Right lobe of liver (tissue), 6 donors: Measurements from ENCODE around the gene ARF3. TPM values are rescaled to one million over a fixed set of nuclear protein-coding genes. Genes with fewer than 3 reads are reported as not detected.
"Not testable (repeated sequence)": the region's sequence is repeated elsewhere in the genome, so short reads cannot be mapped to it uniquely, and the experiment has no call there.

Experiments
- ATAC-seq, 4 donors: fragments of 200-7000 bp; cut with Tn5 transposase; one replicate each; pipeline ENCODE4 v1.9.1; 2020; ENCODE audit warnings: mild to moderate bottlenecking in 4 of 4, moderate library complexity in 4 of 4
- DNase-seq, 3 donors: peaks; one replicate each; pipeline ENCODE4 v3.0.0-alpha.2; 2020
- H3K27ac ChIP-seq, 3 donors: fragments of 200-600 bp; one replicate each; pipeline ENCODE4 v1.8.0; 2022
- H3K27me3 ChIP-seq, 2 donors: fragments of 200-600 bp; one replicate each; pipeline ENCODE4 v1.8.0; 2022
- H3K36me3 ChIP-seq, 4 donors: fragments of 200-600 bp; sonication (generic) in 1 of 4; one replicate each; pipeline versions ENCODE4 v1.5.1 to v1.8.0; 2017 to 2022; ENCODE audit warnings: control low read depth in 1 of 4
- H3K4me1 ChIP-seq, 4 donors: fragments of 200-600 bp; sonication (generic) in 1 of 4; one replicate each; pipeline versions ENCODE4 v1.5.1 to v1.8.0; 2017 to 2022; ENCODE audit warnings: control low read depth in 1 of 4
- H3K4me3 ChIP-seq, 3 donors: fragments of 200-600 bp; one replicate each; pipeline ENCODE4 v1.8.0; 2022
- H3K9me3 ChIP-seq, 4 donors: fragments of 200-600 bp; sonication (generic) in 1 of 4; one replicate each; pipeline versions ENCODE4 v1.5.1 to v1.8.0; 2017 to 2022; ENCODE audit warnings: control low read depth in 1 of 4
- POLR2A ChIP-seq: fragments of 450-650 bp; IDR thresholded peaks from one replicate; pipeline ENCODE4 v1.6.1; 2017; ENCODE audit warnings: antibody characterized with exemption, mild to moderate bottlenecking
- WGBS: methylation state at CpG from one replicate; pipeline ENCODE4 v1.1.6; 2018; ENCODE audit warnings: low coverage, low lambda C conversion rate; ENCODE audit not compliant: insufficient coverage; ENCODE audit errors: missing lambda C conversion rate; 5-methylcytosine and 5-hydroxymethylcytosine counted together
- intact Hi-C, 2 donors: fragments of 100-400 bp; cut with DNase I; formaldehyde crosslinking; loops; one replicate each; pipeline versions ENCODE4 v1.11.2 to v1.14.1; 2022
- total RNA-seq, 6 experiments: library from RNA; depleted of rRNA in 2 of 6; stranded (reverse); fragments of >200 nt in 2 of 6; fragmentation: NEBNext Ultra II Directional in 3 of 6; extraction: Animal tissue kit (Norgen Biotek cat#: 25700) in 3 of 6; gene quantifications; one replicate each; pipeline versions ENCODE4 v1.1.0 to v1.2.4, GENCODE V29; 2016 to 2023
- TF ChIP-seq, protein P1 (sequence below), 4 donors: fragments of 200-600 bp in 3 of 4; fragments of 450-650 bp in 1 of 4; IDR thresholded peaks; one replicate each; pipeline versions ENCODE4 v1.5.1 to v1.8.0; 2016 to 2022; ENCODE audit warnings: antibody characterized with exemption in 4 of 4, mild to moderate bottlenecking in 2 of 4
- donor health status: DM: no; HTN: yes; CAD: no.
- donor health status: DM: no; HTN: no; CAD: no.
- donor health status: DM: no; HTN: no; CAD: no.
- donor health status: DM: no; HTN: yes; CAD: no.
- donor health status: DM: no; HTN: yes; CAD: no.

ARF3 gene
- total RNA-seq, 6 experiments from 2014 or later = 30.9 to 50.7 (median 47.2) TPM

DNA sequence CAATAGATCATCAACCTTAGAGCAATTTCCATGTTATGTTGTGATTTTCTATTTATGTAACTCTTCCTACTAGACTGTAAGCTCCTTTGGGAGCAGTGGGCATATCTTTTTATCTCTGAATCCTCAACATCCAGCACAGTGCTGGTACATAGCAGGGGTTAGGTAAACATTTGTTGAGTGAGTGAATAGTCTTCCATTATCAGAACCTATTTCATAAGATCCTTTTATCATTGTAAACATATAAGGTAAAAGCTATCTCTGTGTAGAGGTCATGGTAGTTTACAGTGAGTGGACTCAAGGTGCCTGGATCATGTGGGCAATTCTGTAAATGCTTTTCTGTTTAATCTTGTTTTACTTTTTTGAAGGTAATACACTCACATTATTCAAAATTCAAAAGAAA is 47.1 kb downstream of the ARF3 start:
- Histone ChIP-seq H3K4me3 (no peak overlapping the region), H3K4me1 (peaks cover 0 to 9% (median 0%) of the 10 kb centered on the region in 4 donors), H3K9me3 (no peaks in the 10 kb centered on the region), H3K27ac (no peak overlapping the region), H3K27me3 (no peaks in the 10 kb centered on the region), H3K36me3 (no peaks in the 10 kb centered on the region)
- no peak for TF ChIP-seq POLR2A
- TF ChIP-seq, protein P1, sequence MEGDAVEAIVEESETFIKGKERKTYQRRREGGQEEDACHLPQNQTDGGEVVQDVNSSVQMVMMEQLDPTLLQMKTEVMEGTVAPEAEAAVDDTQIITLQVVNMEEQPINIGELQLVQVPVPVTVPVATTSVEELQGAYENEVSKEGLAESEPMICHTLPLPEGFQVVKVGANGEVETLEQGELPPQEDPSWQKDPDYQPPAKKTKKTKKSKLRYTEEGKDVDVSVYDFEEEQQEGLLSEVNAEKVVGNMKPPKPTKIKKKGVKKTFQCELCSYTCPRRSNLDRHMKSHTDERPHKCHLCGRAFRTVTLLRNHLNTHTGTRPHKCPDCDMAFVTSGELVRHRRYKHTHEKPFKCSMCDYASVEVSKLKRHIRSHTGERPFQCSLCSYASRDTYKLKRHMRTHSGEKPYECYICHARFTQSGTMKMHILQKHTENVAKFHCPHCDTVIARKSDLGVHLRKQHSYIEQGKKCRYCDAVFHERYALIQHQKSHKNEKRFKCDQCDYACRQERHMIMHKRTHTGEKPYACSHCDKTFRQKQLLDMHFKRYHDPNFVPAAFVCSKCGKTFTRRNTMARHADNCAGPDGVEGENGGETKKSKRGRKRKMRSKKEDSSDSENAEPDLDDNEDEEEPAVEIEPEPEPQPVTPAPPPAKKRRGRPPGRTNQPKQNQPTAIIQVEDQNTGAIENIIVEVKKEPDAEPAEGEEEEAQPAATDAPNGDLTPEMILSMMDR (IDR thresholded peaks at IDR 0.05) = no peak
- intact Hi-C loops = no loop called here
- DNase-seq (no peak), ATAC-seq (peak in 3 of 4 donors; percentile 25 to 81 (median 71))

DNA sequence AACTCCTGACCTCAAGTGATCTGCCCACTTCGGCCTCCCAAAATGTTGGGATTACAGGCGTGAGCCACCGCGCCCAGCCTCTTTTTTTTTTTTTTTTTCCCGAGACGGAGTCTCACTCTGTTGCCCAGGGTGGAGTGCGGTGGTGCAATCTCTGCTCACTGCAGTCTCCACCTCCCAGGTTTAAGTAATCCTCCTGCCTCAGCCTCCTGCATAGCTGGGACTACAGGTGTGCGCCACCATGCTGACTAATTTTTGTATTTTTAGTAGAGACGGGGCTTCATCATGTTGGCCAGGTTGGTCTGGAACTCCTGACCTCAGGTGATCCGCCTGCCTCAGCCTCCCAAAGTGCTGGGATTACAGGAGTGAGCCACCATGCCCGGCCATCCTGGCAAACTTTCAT is 47.6 kb downstream of the ARF3 start:
- H3K4me1 ChIP-seq, H3K27ac ChIP-seq, H3K4me3 ChIP-seq, DNase-seq, ATAC-seq, intact Hi-C loops, H3K27me3 ChIP-seq, H3K36me3 ChIP-seq, H3K9me3 ChIP-seq: not testable (repeated sequence)
- WGBS = 90% methylated on average over 2 of the region's 11 CpGs

DNA sequence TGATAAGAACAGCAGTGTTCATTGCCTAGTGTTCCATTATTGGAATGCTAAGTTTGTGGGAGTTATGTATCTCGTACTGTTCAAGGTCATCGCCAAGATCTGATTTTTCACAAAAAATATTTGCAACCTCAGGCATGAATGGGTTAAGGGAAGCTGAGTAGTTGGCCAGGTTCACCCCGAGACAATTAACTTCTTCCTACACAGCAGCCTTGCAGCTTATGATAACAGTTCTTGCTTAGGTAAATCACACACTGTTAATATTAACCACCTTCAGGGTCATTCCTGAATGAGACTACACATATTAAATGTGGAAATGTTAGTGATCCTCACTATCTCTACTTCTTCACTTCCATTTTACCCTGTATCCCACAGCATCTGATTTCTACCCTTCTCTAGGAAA is 50.0 kb downstream of the ARF3 start:
- ATAC-seq (peak in 2 of 4 donors; percentile 32 to 34), DNase-seq (no peak)
- no peaks in the 10 kb centered on the region for H3K9me3 ChIP-seq
- no peaks in the 10 kb centered on the region for H3K27me3 ChIP-seq
- no peaks in the 10 kb centered on the region for H3K36me3 ChIP-seq
- intact Hi-C loops = no loop called here
- no peak overlapping the region for H3K4me3 ChIP-seq
- 44% methylated on average over 3 of the region's 3 CpGs for WGBS
- no peak overlapping the region for H3K27ac ChIP-seq
- no peak for TF ChIP-seq POLR2A
- TF ChIP-seq, protein P1 (IDR thresholded peaks at IDR 0.05) = no peak
- H3K4me1 ChIP-seq = peaks cover 0 to 13% (median 0%) of the 10 kb centered on the region in 4 donors

DNA sequence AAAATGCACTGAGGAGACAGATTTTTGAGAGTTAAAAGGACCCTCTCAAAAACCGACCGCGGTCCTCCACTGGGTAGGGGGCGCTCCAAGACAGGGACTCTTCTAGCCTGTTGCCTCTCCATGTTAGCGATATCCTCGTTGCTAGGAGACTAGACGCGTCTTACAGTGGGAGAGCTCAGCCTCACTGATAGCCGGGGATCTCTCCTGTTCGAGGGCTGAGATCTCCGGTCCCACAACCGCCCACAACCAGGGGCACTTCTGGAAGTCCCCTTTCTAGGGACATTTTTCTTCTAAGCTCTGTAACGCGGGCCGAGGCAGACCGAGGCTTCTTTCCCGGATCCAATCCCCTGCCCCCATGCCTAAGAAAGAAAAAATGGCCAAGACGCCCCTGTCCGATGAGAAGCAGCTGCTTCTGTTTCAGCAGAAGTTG is 53.3 kb downstream of the ARF3 start:
- peaks cover 0 to 13% (median 0%) of the 10 kb centered on the region in 4 donors for H3K4me1 ChIP-seq
- TF ChIP-seq POLR2A = no peak
- TF ChIP-seq, protein P1 (IDR thresholded peaks at IDR 0.05) = peak; percentile 22 to 74 (median 57)
- H3K27me3 ChIP-seq = no peaks in the 10 kb centered on the region
- no peak overlapping the region for H3K27ac ChIP-seq
- 4% methylated on average over 19 of the region's 19 CpGs for WGBS
- intact Hi-C loops = no loop called here
- peak overlapping the region; percentile 10 to 44 (median 18) for H3K4me3 ChIP-seq
- H3K36me3 ChIP-seq = no peaks in the 10 kb centered on the region
- no peaks in the 10 kb centered on the region for H3K9me3 ChIP-seq
- DNase-seq = peak; percentile 61 to 73 (median 72)
- peak; percentile 89 to 95 (median 92) for ATAC-seq

DNA sequence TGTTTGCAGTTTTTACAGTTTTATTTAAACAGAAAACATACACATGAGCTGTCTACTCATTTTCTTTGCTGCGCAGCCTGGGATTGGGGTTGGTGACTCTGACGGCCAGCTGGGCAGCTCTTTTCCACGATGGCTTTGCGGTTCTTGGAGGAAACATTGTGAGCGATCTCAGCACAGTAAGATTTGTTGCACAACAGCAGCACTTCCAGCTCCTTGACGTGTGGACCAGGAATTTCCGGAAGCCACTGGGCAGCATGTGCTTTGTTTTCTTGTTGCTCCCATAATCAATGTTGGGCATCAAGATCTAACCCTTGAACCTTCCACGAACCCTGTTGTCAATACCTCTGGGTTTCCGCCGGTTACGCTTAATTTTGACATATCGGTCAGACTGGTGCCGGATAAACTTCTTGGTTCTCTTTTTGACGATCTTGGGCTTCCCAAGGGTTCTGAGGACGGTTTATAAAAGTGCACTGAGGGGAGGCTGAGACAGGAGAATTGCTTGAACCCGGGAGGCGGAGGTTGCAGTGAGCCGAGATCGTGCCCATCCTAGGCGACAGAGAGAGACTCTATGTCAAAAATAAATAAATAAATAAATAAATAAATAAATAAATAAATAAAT is 53.8 kb downstream of the ARF3 start:
- Histone ChIP-seq H3K4me3 (peak overlapping the region; percentile 10 to 44 (median 18)), H3K4me1 (peaks cover 0 to 13% (median 0%) of the 10 kb centered on the region in 4 donors), H3K27ac (no peak overlapping the region), H3K36me3 (no peaks in the 10 kb centered on the region), H3K9me3 (no peaks in the 10 kb centered on the region), H3K27me3 (no peaks in the 10 kb centered on the region)
- DNase-seq (no peak), ATAC-seq (peak in 3 of 4 donors; percentile 26 to 47 (median 40))
- intact Hi-C loops = no loop called here
- WGBS = 39% methylated on average over 17 of the region's 20 CpGs
- TF ChIP-seq, protein P1 (IDR thresholded peaks at IDR 0.05) = no peak
- no peak for TF ChIP-seq POLR2A
